Activated CD4-positive, CD25-positive, alpha-beta regulatory T cell treated with anti-CD3 and anti-CD28 coated beads, Interleukin-2, amount 50 U/mL, for 16 hours (primary cell): ENCODE measurements around the gene PSEN1.

Source experiments
- DNase-seq: peaks from one replicate; pipeline ENCODE4 v3.0.0-alpha.2; 2020; ENCODE audit warnings: low read depth, low spot score

PSEN1 gene

GRCh38 chr14:73253721-73254120, 117.4 kb downstream of the PSEN1 start:
- DNase-seq, result no peak

- no peak for DNase-seq
These were observed 118.1 kb downstream of the PSEN1 start for GRCh38 chr14:73254247-73255004.

- DNase-seq, result no peak
These were observed 118.7 kb downstream of the PSEN1 start for GRCh38 chr14:73255005-73255400.

DNA sequence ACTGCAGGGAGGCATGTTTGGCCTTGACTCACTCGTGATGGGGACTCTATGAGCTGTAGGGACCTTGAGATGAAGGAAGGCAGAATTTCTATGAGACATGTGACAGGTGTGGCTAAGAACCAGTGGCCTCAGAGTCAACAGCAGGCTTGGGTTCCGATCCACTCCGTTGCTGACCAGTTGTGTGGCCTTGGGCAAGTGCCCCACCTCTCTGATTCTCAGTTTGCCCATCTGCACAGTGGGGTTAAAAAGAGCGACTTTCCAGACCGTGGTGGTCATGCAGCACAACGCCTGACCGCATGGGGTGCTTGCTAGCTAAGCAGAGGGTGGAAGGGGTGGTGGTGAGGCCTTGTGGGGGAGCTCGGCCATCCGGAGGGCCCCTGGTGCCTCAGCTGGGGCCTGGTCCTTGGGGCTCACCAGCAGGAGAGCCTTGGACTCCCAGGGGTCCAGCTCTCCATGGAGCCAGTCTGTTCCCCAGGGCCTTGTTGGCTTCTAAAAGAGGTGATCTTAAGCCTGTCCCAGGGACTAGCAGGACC, 119.5 kb downstream of the PSEN1 start:
- no peak for DNase-seq

- no peak for DNase-seq
These were observed 121.8 kb downstream of the PSEN1 start for GRCh38 chr14:73258076-73258475.

DNA sequence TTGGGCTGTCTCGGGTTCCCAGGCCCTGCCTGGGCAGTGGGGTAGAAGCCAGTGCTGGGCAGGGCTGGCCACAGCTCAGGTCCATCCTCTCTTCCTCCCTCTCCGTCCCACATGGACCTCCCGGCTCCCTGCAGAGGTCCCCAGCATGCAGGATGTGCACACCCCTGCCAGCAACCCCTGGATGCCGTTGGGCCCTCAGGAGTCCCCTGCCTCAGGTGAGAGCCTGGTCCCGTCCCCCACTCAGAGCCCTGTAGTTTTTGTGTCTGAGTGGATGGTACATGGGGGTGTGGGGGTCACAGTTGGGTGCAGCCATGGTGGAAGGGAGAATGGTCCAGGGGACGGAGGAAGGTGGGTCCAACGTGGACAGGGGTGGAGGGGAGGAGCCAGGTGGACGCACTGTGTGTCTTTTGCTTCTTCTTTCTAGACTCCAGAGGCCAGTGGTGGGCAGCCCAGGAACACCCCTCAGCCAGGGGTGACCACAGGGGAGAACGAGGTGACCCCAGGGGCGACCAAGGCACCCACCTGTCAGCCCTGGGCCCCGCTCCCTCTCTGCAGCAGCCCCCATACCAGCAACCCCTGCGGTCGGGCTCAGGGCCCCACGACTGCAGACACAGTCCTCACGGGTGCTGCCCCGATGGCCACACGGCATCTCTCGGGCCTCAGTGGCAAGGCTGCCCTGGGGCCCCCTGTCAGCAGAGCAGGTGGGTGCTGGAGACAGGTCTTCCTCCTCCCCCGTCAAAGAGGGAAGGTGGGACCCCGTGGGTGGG, 122.7 kb downstream of the PSEN1 start:
- no peak for DNase-seq

DNA sequence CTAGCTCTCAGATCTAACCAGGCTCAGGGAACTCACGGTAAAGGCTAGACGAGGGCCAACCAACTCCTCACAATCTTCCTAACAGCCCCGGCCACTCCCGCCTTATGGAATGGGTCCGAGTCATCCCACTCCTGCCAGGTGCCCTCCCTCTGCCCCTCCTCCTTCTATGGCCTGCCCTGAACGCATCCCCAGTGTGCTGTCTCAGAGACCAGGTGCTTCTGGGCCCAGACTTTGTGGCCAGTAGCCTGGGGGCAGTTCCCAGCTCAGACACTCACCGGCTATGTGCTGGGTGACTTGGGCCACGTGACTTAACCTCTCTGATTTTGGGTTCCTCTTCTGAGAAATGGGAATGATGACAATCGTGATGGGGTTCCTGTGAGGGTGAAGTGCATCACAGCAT, 123.5 kb downstream of the PSEN1 start:
- no peak for DNase-seq

- no peak for DNase-seq
These were observed 124.3 kb downstream of the PSEN1 start for GRCh38 chr14:73260574-73260973.

DNA sequence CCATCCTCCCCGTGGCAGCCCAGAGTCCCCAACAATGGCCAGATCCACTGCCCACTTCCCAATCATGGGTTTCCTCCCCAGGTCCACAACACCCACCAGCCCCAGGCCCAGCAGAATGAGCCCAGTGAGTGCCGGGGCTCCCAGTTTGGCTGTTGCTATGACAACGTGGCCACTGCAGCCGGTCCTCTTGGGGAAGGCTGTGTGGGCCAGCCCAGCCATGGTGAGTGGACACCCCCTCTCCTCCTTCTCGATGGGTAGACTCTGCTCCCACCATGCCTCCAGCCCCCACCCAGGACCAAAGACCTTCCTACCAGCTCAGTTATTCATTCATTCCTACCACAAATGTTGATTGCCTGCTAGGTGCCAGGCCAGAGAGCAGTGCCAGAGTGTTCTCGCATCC, 124.8 kb downstream of the PSEN1 start:
- no peak for DNase-seq

- no peak for DNase-seq
These were observed 125.5 kb downstream of the PSEN1 start for GRCh38 chr14:73261520-73262426.

GRCh38 chr14:73262427-73263183, 126.3 kb downstream of the PSEN1 start:
- DNase-seq, result no peak

DNA sequence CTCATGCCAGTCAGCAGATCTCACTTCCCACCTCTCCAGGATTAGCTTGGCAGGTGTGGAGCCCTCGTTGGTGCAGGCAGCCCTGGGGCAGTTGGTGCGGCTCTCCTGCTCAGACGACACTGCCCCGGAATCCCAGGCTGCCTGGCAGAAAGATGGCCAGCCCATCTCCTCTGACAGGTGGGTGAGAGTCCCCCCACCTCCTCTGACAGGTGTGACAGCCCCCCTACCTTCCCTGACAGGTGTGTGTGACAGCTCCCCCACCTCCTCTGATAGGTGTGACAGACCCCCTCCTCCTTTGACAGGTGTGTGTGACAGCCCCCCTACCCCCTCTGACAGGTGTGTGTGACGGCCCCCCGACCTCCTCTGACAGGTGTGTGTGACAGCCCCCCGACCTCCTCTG, 127.3 kb downstream of the PSEN1 start:
- no peak for DNase-seq

DNA sequence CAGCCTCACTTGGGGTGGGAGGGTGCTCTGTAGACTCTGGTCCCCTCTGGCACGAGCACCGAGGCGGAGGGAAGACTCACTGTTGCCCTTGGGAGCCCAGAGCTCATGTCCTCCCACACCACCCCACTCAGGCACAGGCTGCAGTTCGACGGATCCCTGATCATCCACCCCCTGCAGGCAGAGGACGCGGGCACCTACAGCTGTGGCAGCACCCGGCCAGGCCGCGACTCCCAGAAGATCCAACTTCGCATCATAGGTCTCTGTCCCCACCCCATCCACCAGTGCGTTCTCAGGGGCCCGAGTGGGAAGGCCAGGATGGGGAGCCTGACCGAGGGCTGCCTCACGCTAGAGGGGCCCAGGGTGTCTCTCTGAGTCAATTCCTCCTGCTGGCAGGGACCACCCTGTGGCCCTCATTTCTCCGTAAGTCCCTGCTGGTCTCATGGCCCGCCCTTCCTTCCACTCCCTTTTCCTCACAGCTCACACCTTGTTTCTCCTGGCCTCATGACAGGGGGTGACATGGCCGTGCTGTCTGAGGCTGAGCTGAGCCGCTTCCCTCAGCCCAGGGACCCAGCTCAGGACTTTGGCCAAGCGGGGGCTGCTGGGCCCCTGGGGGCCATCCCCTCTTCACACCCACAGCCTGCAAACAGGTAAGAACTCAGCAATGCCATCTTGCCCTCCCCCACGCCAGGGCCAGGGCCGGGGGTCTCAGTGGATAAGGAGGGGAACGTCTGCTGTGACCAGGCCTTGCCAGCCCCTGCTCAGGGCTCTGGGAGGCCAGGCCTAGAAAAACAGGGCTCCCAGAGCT, 128.0 kb downstream of the PSEN1 start:
- DNase-seq, result no peak

- no peak for DNase-seq
These were observed 128.8 kb downstream of the PSEN1 start for GRCh38 chr14:73264885-73265720.

GRCh38 chr14:73265721-73266046, 129.4 kb downstream of the PSEN1 start:
- no peak for DNase-seq

- DNase-seq, result no peak
These were observed 130.0 kb downstream of the PSEN1 start for GRCh38 chr14:73266317-73266716.

GRCh38 chr14:73267474-73267873, 131.2 kb downstream of the PSEN1 start:
- DNase-seq, result no peak

GRCh38 chr14:73269729-73270531, 133.6 kb downstream of the PSEN1 start:
- no peak for DNase-seq

DNA sequence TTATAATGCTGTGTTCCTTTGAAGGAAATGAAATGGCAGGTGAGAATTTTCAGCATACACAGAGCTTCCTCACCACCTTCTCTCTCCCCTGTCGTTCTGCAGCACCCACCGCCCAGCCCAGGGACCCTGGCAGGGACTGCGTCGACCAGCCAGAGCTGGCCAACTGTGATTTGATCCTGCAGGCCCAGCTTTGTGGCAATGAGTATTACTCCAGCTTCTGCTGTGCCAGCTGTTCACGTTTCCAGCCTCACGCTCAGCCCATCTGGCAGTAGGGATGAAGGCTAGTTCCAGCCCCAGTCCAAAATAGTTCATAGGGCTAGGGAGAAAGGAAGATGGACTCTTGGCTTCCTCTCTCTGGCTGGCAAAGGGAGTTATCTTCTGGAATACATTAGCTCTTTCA, 136.1 kb downstream of the PSEN1 start:
- DNase-seq, result no peak
